Measurements from ENCODE around the gene SOX5.
"Not testable (repeated sequence)": the region's sequence is repeated elsewhere in the genome, so short reads cannot be mapped to it uniquely, and the experiment has no call there.

The SOX5 gene

GRCh38 chr12:23891115-23891514 is 58.4 kb downstream of the SOX5 start:
- DNase-seq (ENCODE audit: low spot score) = no peak
- no peak for TF ChIP-seq CTCF (IDR thresholded peaks at IDR 0.05; ENCODE audit: extremely low read depth, missing control alignments)

GRCh38 chr12:23889069-23889440 is 60.4 kb downstream of the SOX5 start:
- DNase-seq (ENCODE audit: low spot score) = no peak
- no peak for TF ChIP-seq CTCF (IDR thresholded peaks at IDR 0.05; ENCODE audit: extremely low read depth, missing control alignments)

GRCh38 chr12:23888396-23889068 is 60.9 kb downstream of the SOX5 start:
- no peak for DNase-seq (ENCODE audit: low spot score)
- no peak for TF ChIP-seq CTCF (IDR thresholded peaks at IDR 0.05; ENCODE audit: extremely low read depth, missing control alignments)

GRCh38 chr12:23887055-23887835 is 62.2 kb downstream of the SOX5 start:
- DNase-seq (ENCODE audit: low spot score) = no peak

GRCh38 chr12:23885394-23885793 is 64.1 kb downstream of the SOX5 start:
- no peak for DNase-seq (ENCODE audit: low spot score)
- TF ChIP-seq CTCF (IDR thresholded peaks at IDR 0.05; ENCODE audit: extremely low read depth, missing control alignments) = no peak

More at GRCh38 chr12:23887055-23887835, 62.2 kb downstream of the SOX5 start:
- no peak for TF ChIP-seq CTCF (IDR thresholded peaks at IDR 0.05; ENCODE audit: extremely low read depth, missing control alignments)

- DNase-seq (ENCODE audit: low spot score) = no peak
- TF ChIP-seq CTCF (IDR thresholded peaks at IDR 0.05; ENCODE audit: extremely low read depth, missing control alignments) = no peak
Measured at GRCh38 chr12:23884909-23885308, 64.6 kb downstream of the SOX5 start.

- no peak for TF ChIP-seq CTCF (IDR thresholded peaks at IDR 0.05; ENCODE audit: extremely low read depth, missing control alignments)
Measured at GRCh38 chr12:23880988-23881387, 68.5 kb downstream of the SOX5 start.

GRCh38 chr12:23876618-23877017 is 72.9 kb downstream of the SOX5 start:
- not testable (repeated sequence) for DNase-seq (ENCODE audit: low spot score)

More at GRCh38 chr12:23880988-23881387, 68.5 kb downstream of the SOX5 start:
- DNase-seq (ENCODE audit: low spot score) = no peak

Measured in GM20000 (cell line).